Neuronal stem cell (in vitro differentiated cells): Measurements from ENCODE around the gene ZNF804A.

Source experiments
- DNase-seq: peaks from one replicate; pipeline ENCODE4 v3.0.0-alpha.2; 2013; ENCODE audit warnings: low spot score
- H2AFZ ChIP-seq: one replicate; pipeline ENCODE4 v1.6.1; 2013; ENCODE audit warnings: mild to moderate bottlenecking, low read length, inconsistent platforms
- H2AK5ac ChIP-seq: 2 replicates; pipeline ENCODE4 v1.6.1; 2013; ENCODE audit warnings: low read depth, mild to moderate bottlenecking, inconsistent platforms, low read length, moderate library complexity, mixed read lengths
- H2BK120ac ChIP-seq: 2 replicates; pipeline ENCODE4 v1.6.1; 2013; ENCODE audit warnings: low read depth, mild to moderate bottlenecking, inconsistent platforms, low read length, moderate library complexity, mixed read lengths
- H2BK12ac ChIP-seq: one replicate; pipeline ENCODE4 v1.6.1; 2013; ENCODE audit warnings: low read length, inconsistent platforms
- H2BK15ac ChIP-seq: 2 replicates; pipeline ENCODE4 v1.6.1; 2013; ENCODE audit warnings: mild to moderate bottlenecking, low read length, inconsistent platforms, mixed read lengths
- H2BK5ac ChIP-seq: one replicate; pipeline ENCODE4 v1.6.1; 2013; ENCODE audit warnings: inconsistent platforms, mild to moderate bottlenecking, low read length, moderate library complexity
- H3K14ac ChIP-seq: one replicate; pipeline ENCODE4 v1.6.1; 2013; ENCODE audit warnings: low read length, inconsistent platforms
- H3K18ac ChIP-seq: 2 replicates; pipeline ENCODE4 v1.6.1; 2013; ENCODE audit warnings: low read length, inconsistent platforms
- H3K23ac ChIP-seq: 2 replicates; pipeline ENCODE4 v1.6.1; 2013; ENCODE audit warnings: low read depth, mild to moderate bottlenecking, mixed read lengths, low read length, inconsistent platforms; ENCODE audit not compliant: poor library complexity
- H3K27ac ChIP-seq: replicated peaks from 3 replicates; pipeline ENCODE4 v1.5.1; 2013; ENCODE audit warnings: low read length, inconsistent platforms
- H3K27me3 ChIP-seq, 3 experiments: 2 replicates each; pipeline ENCODE4 v1.6.1; 2013; ENCODE audit warnings: low read length in 3 of 3, mild to moderate bottlenecking in 2 of 3, inconsistent platforms in 1 of 3, low read depth in 1 of 3, mixed read lengths in 1 of 3, moderate library complexity in 1 of 3; ENCODE audit not compliant: control insufficient read depth in 3 of 3, insufficient read depth in 3 of 3
- H3K36me3 ChIP-seq, 2 donors: replicated peaks in 1 of 2; 2 replicates each; pipeline ENCODE4 v1.6.1; 2013; ENCODE audit warnings: low read length in 2 of 2; ENCODE audit not compliant: control insufficient read depth in 2 of 2, insufficient read depth in 2 of 2
- H3K4ac ChIP-seq: 2 replicates; pipeline ENCODE4 v1.6.1; 2013; ENCODE audit warnings: inconsistent platforms, mild to moderate bottlenecking, low read length, moderate library complexity
- H3K4me1 ChIP-seq, 2 donors: 1 replicate in 1 of 2; 2 replicates in 1 of 2; pipeline ENCODE4 v1.6.1; 2013; ENCODE audit warnings: low read length in 2 of 2, low read depth in 1 of 2; ENCODE audit not compliant: control insufficient read depth in 2 of 2, insufficient read depth in 1 of 2
- H3K4me2 ChIP-seq: one replicate; pipeline ENCODE4 v1.6.1; 2013; ENCODE audit warnings: mild to moderate bottlenecking, low read length, inconsistent platforms; ENCODE audit not compliant: insufficient read depth, poor library complexity, severe bottlenecking
- H3K4me3 ChIP-seq, 2 donors: 2 replicates each; pipeline ENCODE4 v1.5.1; 2013; ENCODE audit warnings: low read length in 2 of 2, mild to moderate bottlenecking in 2 of 2, inconsistent platforms in 1 of 2, moderate library complexity in 1 of 2
- H3K79me1 ChIP-seq: one replicate; pipeline ENCODE4 v1.6.1; 2013; ENCODE audit warnings: low read depth, mild to moderate bottlenecking, inconsistent platforms, low read length, moderate library complexity
- H3K9ac ChIP-seq: one replicate; pipeline ENCODE4 v1.6.1; 2013; ENCODE audit warnings: mild to moderate bottlenecking, low read depth, low read length, inconsistent platforms; ENCODE audit not compliant: poor library complexity
- H3K9me3 ChIP-seq, 2 donors: replicated peaks in 1 of 2; 2 replicates each; pipeline versions ENCODE3 to v1.6.1; 2013; ENCODE audit warnings: low read length in 2 of 2, mild to moderate bottlenecking in 2 of 2, inconsistent platforms in 1 of 2, low read depth in 1 of 2, mixed read lengths in 1 of 2, moderate library complexity in 1 of 2; ENCODE audit not compliant: control insufficient read depth in 2 of 2, insufficient read depth in 1 of 2
- H4K8ac ChIP-seq: one replicate; pipeline ENCODE4 v1.6.1; 2013; ENCODE audit warnings: low read depth, mild to moderate bottlenecking, inconsistent platforms, low read length, moderate library complexity
- H4K91ac ChIP-seq: one replicate; pipeline ENCODE4 v1.6.1; 2013; ENCODE audit warnings: low read length, low read depth, mild to moderate bottlenecking, inconsistent platforms; ENCODE audit not compliant: poor library complexity
- WGBS, 2 donors: extraction: QIAGEN DNeasy Blood & Tissue Kit; methylation state at CpG; one replicate each; pipeline ENCODE4 v1.1.7; 2013; ENCODE audit warnings: missing lambda C conversion rate in 2 of 2, mixed read lengths in 1 of 2; ENCODE audit not compliant: insufficient read length in 2 of 2, insufficient replicate concordance in 1 of 2; ENCODE audit errors: extremely low coverage in 2 of 2; 5-methylcytosine and 5-hydroxymethylcytosine counted together

The ZNF804A gene

GRCh38 chr2:184599872-184600222 lies 1.5 kb downstream of the ZNF804A start:
- H2AFZ ChIP-seq = no peak overlapping the region
- H2BK5ac ChIP-seq = no peak overlapping the region
- H3K4ac ChIP-seq = no peak overlapping the region
- H2BK120ac ChIP-seq = no peak overlapping the region
- no CpG with 5 or more reads among the region's 2 CpGs for WGBS, 2 donors
- H3K18ac ChIP-seq = no peak overlapping the region
- no peak overlapping the region for H2BK12ac ChIP-seq
- peaks cover 0 to 3% of the 10 kb centered on the region in 2 donors for H3K4me1 ChIP-seq
- no peak overlapping the region for H3K23ac ChIP-seq
- no peak overlapping the region for H3K14ac ChIP-seq
- no peaks in the 10 kb centered on the region for H3K36me3 ChIP-seq
- no peak overlapping the region for H4K8ac ChIP-seq
- no peak overlapping the region for H3K9ac ChIP-seq
- no peaks in the 10 kb centered on the region for H3K9me3 ChIP-seq
- no peak for DNase-seq
- no peak overlapping the region for H3K4me2 ChIP-seq
- no peak overlapping the region for H3K27ac ChIP-seq
- H2BK15ac ChIP-seq = no peak overlapping the region
- peaks cover 1% of the 10 kb centered on the region for H3K79me1 ChIP-seq
- peaks cover 0 to 7% (median 4%) of the 10 kb centered on the region in 3 experiments for H3K27me3 ChIP-seq
- H3K4me3 ChIP-seq = no peak overlapping the region
- no peak overlapping the region for H2AK5ac ChIP-seq
- no peak overlapping the region for H4K91ac ChIP-seq

GRCh38 chr2:184602734-184603133 lies 4.4 kb downstream of the ZNF804A start:
- H4K8ac ChIP-seq = no peak overlapping the region
- no peaks in the 10 kb centered on the region for H3K36me3 ChIP-seq
- H3K27ac ChIP-seq = no peak overlapping the region
- H3K4me1 ChIP-seq = no peaks in the 10 kb centered on the region
- no peak overlapping the region for H3K4me2 ChIP-seq
- WGBS, 2 donors = no CpG with 5 or more reads among the region's 3 CpGs
- H3K79me1 ChIP-seq = peaks cover 1% of the 10 kb centered on the region
- no peak overlapping the region for H2BK5ac ChIP-seq
- H3K4ac ChIP-seq = no peak overlapping the region
- H3K27me3 ChIP-seq = peaks cover 0 to 7% (median 4%) of the 10 kb centered on the region in 3 experiments
- no peak overlapping the region for H3K14ac ChIP-seq
- no peaks in the 10 kb centered on the region for H3K9me3 ChIP-seq
- no peak overlapping the region for H4K91ac ChIP-seq
- H2BK15ac ChIP-seq = no peak overlapping the region
- H2AK5ac ChIP-seq = no peak overlapping the region
- no peak overlapping the region for H2BK12ac ChIP-seq
- no peak overlapping the region for H3K9ac ChIP-seq
- H2BK120ac ChIP-seq = no peak overlapping the region
- H3K23ac ChIP-seq = no peak overlapping the region
- H2AFZ ChIP-seq = no peak overlapping the region
- H3K18ac ChIP-seq = no peak overlapping the region
- DNase-seq = no peak
- H3K4me3 ChIP-seq = no peak overlapping the region

DNA sequence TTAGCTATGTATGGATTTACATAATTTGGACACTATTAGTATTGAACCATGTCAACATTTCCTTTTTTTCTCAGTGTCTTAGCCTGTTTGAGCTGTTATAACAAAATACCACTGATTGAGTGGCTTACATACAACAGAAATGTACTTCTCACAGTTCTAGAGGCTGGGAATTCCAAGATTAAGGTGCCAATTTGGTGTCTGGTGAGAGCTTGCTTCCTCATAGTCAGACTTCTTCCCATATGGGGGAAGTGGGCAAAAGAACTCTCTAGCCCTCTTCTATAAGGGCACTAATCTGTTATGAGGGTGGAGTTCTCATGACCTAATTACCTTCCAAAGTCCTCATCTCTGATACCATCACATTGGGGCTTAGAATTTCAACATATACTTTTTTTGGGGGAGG lies 12.6 kb downstream of the ZNF804A start:
- no peak overlapping the region for H3K23ac ChIP-seq
- no peaks in the 10 kb centered on the region for H3K4me1 ChIP-seq
- no peak overlapping the region for H2BK5ac ChIP-seq
- no peak overlapping the region for H2AFZ ChIP-seq
- H4K8ac ChIP-seq = no peak overlapping the region
- H3K27me3 ChIP-seq = no peaks in the 10 kb centered on the region
- no peaks in the 10 kb centered on the region for H3K36me3 ChIP-seq
- no peak overlapping the region for H2BK12ac ChIP-seq
- H3K14ac ChIP-seq = no peak overlapping the region
- H3K9me3 ChIP-seq = no peaks in the 10 kb centered on the region
- no peak overlapping the region for H2BK120ac ChIP-seq
- H3K4me3 ChIP-seq = no peak overlapping the region
- H3K18ac ChIP-seq = no peak overlapping the region
- no peak overlapping the region for H3K9ac ChIP-seq
- no peak for DNase-seq
- no peak overlapping the region for H2AK5ac ChIP-seq
- no peak overlapping the region for H3K27ac ChIP-seq
- H3K79me1 ChIP-seq = no peaks in the 10 kb centered on the region
- H4K91ac ChIP-seq = no peak overlapping the region
- H3K4me2 ChIP-seq = no peak overlapping the region
- no peak overlapping the region for H2BK15ac ChIP-seq
- H3K4ac ChIP-seq = no peak overlapping the region

GRCh38 chr2:184611361-184612085 lies 13.2 kb downstream of the ZNF804A start:
- Histone ChIP-seq H3K79me1 (no peaks in the 10 kb centered on the region), H3K4me3 (no peak overlapping the region), H3K36me3 (no peaks in the 10 kb centered on the region), H3K18ac (no peak overlapping the region), H2AK5ac (no peak overlapping the region), H3K9ac (no peak overlapping the region), H3K27me3 (no peaks in the 10 kb centered on the region), H2BK12ac (no peak overlapping the region), H3K4me2 (no peak overlapping the region), H2BK120ac (no peak overlapping the region), H4K91ac (no peak overlapping the region), H3K14ac (no peak overlapping the region), H3K4ac (no peak overlapping the region), H2AFZ (no peak overlapping the region), H2BK15ac (no peak overlapping the region), H2BK5ac (no peak overlapping the region), H4K8ac (no peak overlapping the region), H3K9me3 (no peaks in the 10 kb centered on the region), H3K4me1 (no peaks in the 10 kb centered on the region), H3K23ac (no peak overlapping the region), H3K27ac (no peak overlapping the region)
- DNase-seq = no peak
- no CpG with 5 or more reads among the region's 2 CpGs for WGBS, 2 donors
